Esophagus (tissue), 2 donors: ENCODE results near the gene ZGLP1. TPM values are rescaled to one million over a fixed set of nuclear protein-coding genes. Genes with fewer than 3 reads are reported as not detected.

Source experiments
- H3K27ac ChIP-seq, 2 donors: one replicate each; pipeline ENCODE4 v1.5.1; 2013; ENCODE audit warnings: low read depth in 2 of 2, mild to moderate bottlenecking in 2 of 2, inconsistent platforms in 1 of 2, low read length in 1 of 2, moderate library complexity in 1 of 2
- H3K27me3 ChIP-seq, 2 donors: one replicate each; pipeline ENCODE4 v1.6.1; 2013; ENCODE audit warnings: low read length in 2 of 2, control low read depth in 1 of 2, mild to moderate bottlenecking in 1 of 2; ENCODE audit not compliant: insufficient read depth in 2 of 2, control insufficient read depth in 1 of 2
- H3K36me3 ChIP-seq, 2 donors: one replicate each; pipeline ENCODE4 v1.6.1; 2013; ENCODE audit warnings: low read length in 1 of 2; ENCODE audit not compliant: control insufficient read depth in 2 of 2, insufficient read depth in 2 of 2
- H3K4me1 ChIP-seq, 2 donors: one replicate each; pipeline ENCODE4 v1.6.1; 2013; ENCODE audit warnings: low read length in 1 of 2; ENCODE audit not compliant: control insufficient read depth in 2 of 2, insufficient read depth in 2 of 2
- H3K4me3 ChIP-seq, 2 donors: one replicate each; pipeline ENCODE4 v1.5.1; 2013; ENCODE audit warnings: low read length in 2 of 2, mild to moderate bottlenecking in 2 of 2, low read depth in 1 of 2, moderate library complexity in 1 of 2
- H3K9me3 ChIP-seq, 2 donors: one replicate each; pipeline ENCODE4 v1.6.1; 2013; ENCODE audit warnings: mild to moderate bottlenecking in 2 of 2, low read depth in 1 of 2, low read length in 1 of 2, moderate library complexity in 1 of 2; ENCODE audit not compliant: control insufficient read depth in 2 of 2, insufficient read depth in 1 of 2
- WGBS, 2 donors: extraction: QIAGEN DNeasy Blood & Tissue Kit; methylation state at CpG; one replicate each; pipeline ENCODE4 v1.1.7; 2013; 5-methylcytosine and 5-hydroxymethylcytosine counted together
- polyA plus RNA-seq, 2 donors: library from polyadenylated mRNA; stranded (reverse); fragments of 200-250 nt; gene quantifications; one replicate each; pipeline ENCODE4 v1.2.3, GENCODE V29; 2013
- donor health status: healthy with polysubstance abuse.
- donor health status: Bipolar disorder and iron deficiency.

Gene ZGLP1
- polyA plus RNA-seq, 2 donors, result 2.0 to 8.2 TPM

DNA sequence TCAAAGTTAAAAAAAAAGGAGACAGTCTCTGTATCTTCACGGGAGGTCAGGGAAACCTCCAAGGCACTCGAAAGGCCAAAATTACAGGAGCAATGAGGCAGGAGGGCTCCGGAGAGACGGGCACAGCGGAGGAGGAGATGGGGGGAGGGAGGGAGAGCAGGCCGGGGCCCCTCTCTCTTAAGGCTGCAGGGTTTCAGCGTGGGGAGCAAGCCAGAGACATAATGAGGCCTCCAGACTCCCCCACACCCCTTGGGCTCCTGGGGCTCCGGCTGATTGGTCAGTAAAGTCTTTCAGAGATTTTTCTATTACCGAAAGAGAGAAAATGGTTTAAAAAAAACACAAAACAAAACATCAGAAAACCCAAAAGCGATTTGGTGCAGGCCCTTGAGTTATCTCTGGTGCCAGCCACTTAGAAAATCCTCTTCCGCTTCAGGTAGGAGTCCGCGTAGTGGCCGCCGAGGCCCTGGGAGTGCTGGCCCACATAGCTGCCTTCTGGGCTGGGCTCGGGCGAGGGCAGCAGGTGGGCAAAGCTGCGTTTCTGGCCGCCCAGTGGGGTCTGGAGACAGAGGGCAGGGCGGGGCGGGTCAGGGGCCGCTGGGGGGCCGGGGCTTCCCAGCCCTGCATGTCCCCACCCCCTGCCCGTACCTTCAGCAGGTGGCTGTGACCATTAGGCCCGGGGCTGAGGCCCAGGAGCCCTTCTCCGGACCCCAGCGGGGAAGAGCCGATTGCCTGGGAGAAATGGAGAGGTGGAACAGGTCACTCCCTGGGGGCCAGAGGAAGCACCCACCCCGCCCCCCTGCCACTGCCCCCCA lies 7.6 kb upstream of the ZGLP1 start:
- no peak overlapping the region for H3K4me3 ChIP-seq
- 82 to 86% methylated on average over 27 to 29 of the region's 29 CpGs for WGBS, 2 donors
- H3K27me3 ChIP-seq, result no peaks in the 10 kb centered on the region
- no peak overlapping the region for H3K27ac ChIP-seq
- peaks cover 3 to 29% of the 10 kb centered on the region in 2 donors for H3K36me3 ChIP-seq
- H3K9me3 ChIP-seq, result no peaks in the 10 kb centered on the region
- H3K4me1 ChIP-seq, result peaks cover 0 to 2% of the 10 kb centered on the region in 2 donors

DNA sequence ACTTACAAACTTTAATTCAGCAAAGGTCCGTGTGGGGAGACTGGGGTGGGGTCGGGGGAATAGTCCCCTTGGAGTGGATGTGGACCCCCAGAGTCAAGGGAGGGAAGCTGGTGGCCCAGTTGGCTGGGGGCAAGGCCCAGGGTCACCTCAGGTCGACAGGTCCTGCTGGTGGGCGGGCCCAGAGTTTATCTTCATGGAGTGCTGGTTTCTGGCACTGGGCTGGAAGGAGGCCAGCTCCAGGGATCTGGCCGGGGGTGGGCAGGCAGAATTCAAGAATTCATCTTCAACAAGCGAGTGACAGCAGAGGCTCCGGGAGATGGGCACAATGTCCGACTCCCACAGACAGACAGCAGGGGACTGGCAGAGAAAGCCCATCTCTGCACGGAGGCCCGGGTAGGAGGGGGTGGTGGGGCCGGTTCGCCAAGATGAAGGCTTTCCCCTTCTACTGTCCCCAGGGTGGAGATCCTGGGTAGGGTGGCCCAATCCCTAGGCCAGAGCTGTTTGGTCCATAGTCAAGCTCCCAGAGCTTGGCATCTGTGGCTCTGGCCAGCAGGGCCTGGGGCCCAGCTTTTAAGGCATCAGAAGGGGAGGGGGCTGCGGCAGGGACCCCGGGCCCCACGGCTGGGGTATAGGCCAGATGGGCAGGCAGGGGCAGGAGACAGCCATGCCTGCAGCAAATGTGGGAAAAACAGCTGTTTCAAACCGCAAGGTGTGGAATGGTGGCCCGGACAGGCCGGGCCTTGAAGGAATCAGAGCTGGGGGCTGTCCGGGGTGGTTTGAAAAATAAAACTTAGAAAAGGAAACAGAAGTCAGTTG lies 6.8 kb upstream of the ZGLP1 start:
- WGBS, 2 donors, result 62 to 67% methylated on average over 19 of the region's 19 CpGs
- Histone ChIP-seq H3K27ac (no peak overlapping the region), H3K36me3 (peaks cover 3 to 25% of the 10 kb centered on the region in 2 donors), H3K27me3 (no peaks in the 10 kb centered on the region), H3K4me3 (peak overlapping the region in 1 of 2 donors; percentile 88), H3K4me1 (peaks cover 0 to 2% of the 10 kb centered on the region in 2 donors), H3K9me3 (no peaks in the 10 kb centered on the region)

DNA sequence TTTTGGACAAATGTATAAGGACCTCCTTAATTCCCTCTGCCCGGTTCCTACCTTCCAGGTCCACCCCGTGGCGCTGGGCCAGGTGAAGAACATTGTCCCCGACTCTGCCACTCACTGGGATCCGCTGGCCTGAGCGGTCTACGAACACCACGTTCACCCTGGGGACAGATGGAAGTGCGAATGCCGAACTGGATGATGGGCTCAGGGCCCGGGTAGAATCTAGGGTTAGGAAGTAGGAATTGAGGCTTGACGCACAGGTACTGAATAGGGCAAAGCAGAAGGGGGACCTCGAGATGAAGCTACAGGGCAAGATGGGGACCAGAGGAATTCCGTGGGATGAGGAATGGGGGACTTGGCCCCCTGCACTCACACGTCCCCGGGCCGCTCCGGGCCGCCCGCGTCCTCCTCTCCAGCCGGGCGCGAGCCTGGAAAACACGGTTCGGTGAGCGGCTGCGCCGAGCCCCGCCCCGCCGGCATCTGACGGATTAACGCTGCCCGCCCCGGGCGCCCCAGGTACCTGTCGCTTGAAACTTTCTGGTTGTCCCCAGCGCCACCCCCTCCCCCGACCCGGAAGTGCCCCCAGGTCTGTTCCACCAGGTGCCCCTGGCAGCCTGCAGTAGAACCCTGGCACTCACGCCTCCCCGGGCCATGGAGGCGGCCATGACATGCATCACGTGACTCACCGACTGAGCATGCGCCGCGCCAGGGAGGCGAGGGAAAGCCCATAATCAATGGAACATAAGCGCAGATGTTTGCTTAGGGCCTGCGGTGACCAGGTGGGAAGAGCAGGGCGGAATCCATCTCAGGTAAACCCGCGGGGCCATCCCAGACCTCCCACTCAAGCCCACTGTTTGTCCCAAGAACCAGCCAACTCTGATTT lies 6.0 kb upstream of the ZGLP1 start, which contains the start of gene FDX2:
Gene FDX2, minus strand, starts transcription at position 681 of the 880 bp plus-strand sequence. Its CDS starts 19 bp downstream, at position 662.
- H3K27me3 ChIP-seq, result no peaks in the 10 kb centered on the region
- peak within 1 kb of the TSS; percentile 68 to 88 for H3K4me3 ChIP-seq
- no peaks in the 10 kb centered on the region for H3K9me3 ChIP-seq
- WGBS, 2 donors, result 1% methylated on average over 39 to 55 of the region's 55 CpGs
- peaks cover 0 to 2% of the 10 kb centered on the region in 2 donors for H3K4me1 ChIP-seq
- peaks cover 4 to 22% of the 10 kb centered on the region in 2 donors for H3K36me3 ChIP-seq
- peak within 1 kb of the TSS; percentile 19 to 59 for H3K27ac ChIP-seq

DNA sequence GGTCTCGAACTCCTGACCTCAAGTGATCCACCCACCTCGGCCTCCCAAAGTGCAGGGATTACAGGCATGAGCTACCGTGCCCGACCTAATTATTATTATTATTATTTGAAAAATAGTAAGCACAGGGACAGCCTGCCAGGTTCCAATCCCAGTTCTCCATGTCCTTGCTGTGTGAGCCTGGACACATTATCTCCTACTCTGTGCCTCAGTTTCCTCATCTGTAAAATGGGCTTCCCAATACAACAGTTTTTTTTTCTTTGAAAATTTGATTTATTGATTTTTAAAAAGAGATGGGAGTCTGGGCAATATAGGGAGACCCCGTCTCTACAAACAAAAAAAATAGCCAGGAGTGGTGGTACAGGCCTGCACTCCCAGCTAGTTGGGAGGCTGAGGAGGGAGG lies 3.3 kb downstream of the ZGLP1 start:
- no peak overlapping the region for H3K27ac ChIP-seq
- 91 to 95% methylated on average over 5 of the region's 5 CpGs for WGBS, 2 donors
- H3K4me3 ChIP-seq, result no peak overlapping the region
- no peaks in the 10 kb centered on the region for H3K27me3 ChIP-seq
- no peaks in the 10 kb centered on the region for H3K4me1 ChIP-seq
- no peaks in the 10 kb centered on the region for H3K9me3 ChIP-seq
- peaks cover 3 to 9% of the 10 kb centered on the region in 2 donors for H3K36me3 ChIP-seq

DNA sequence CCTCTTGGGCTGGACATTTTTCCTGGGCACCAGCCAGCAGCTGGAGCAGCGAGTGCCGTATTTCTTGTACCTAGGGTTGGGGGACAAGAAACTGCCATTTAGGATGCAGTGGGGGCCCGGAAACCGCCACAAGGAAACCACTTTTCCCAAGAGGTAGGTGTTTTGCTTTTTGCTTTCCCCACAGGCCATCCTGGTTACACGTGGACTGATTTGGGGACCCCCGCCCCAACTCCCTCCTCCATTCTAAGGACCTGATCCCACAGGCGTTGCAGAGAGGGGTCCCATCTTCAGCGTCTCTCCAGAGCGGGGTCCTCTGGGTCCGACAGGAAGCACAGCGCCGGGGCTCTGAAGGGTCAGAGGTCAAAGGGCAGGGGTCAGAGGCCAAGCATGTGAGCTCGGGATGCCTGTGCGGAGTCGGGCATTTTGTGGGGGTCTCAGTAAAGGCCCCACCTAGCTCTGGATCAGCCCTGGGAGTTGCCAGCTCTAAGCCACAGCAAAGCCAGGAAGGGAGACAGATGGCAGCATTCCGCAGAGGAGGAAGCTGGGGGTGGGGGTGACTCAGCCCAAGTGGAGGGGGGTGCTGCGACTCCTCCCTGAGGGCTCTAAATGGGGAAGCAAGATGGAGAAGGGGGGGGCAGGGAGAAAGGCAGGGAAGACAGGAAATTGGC lies 4.3 kb downstream of the ZGLP1 start:
- H3K4me3 ChIP-seq, result no peak overlapping the region
- no peak overlapping the region for H3K27ac ChIP-seq
- H3K27me3 ChIP-seq, result no peaks in the 10 kb centered on the region
- 79 to 81% methylated on average over 17 of the region's 17 CpGs for WGBS, 2 donors
- H3K4me1 ChIP-seq, result no peaks in the 10 kb centered on the region
- peaks cover 0 to 2% of the 10 kb centered on the region in 2 donors for H3K36me3 ChIP-seq
- H3K9me3 ChIP-seq, result no peaks in the 10 kb centered on the region

DNA sequence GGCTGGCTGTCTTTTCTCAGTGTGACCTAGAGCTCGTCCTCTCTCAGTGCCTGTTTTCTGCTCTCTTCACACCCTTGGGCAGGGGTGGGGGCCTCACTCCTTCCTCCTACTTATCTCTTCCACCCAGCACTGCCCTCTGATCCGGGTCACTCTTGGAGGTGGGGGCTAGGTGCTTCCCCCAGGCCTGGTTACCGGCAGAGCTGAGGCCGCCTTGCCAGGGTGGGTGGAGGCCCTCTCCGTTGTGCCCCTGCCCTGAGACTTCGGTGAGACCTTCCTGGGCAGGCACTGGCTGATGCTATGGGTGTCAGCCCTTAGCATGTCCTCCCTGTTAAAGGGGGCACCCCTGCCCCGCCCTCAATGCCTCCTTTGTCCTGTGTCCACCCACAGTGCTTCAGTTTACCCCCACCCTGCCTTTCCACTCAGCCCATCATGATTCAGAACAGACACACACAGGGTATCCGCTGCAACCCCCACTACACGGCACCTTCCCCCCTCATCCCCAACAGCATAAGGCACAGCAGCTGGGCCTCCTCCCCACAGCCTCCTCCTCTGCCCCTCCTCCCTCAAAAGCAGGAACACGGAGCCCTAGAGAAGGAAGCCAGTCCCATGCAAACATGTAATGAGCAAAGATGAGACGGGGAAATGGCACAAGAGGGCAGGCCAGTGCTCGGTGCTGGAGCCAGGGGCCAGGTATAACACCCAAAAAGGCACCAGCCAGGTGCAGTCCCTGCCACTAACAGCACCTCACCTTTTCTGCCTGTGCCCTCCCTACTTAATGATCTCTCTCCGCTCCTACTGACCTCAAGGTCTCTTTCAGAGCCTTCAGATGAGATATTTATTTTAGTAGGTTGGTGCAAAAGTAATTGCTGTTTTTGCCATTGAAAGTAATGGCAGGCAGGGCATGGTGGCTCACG lies 9.8 kb downstream of the ZGLP1 start:
- WGBS, 2 donors, result 45 to 51% methylated on average over 14 of the region's 14 CpGs

DNA sequence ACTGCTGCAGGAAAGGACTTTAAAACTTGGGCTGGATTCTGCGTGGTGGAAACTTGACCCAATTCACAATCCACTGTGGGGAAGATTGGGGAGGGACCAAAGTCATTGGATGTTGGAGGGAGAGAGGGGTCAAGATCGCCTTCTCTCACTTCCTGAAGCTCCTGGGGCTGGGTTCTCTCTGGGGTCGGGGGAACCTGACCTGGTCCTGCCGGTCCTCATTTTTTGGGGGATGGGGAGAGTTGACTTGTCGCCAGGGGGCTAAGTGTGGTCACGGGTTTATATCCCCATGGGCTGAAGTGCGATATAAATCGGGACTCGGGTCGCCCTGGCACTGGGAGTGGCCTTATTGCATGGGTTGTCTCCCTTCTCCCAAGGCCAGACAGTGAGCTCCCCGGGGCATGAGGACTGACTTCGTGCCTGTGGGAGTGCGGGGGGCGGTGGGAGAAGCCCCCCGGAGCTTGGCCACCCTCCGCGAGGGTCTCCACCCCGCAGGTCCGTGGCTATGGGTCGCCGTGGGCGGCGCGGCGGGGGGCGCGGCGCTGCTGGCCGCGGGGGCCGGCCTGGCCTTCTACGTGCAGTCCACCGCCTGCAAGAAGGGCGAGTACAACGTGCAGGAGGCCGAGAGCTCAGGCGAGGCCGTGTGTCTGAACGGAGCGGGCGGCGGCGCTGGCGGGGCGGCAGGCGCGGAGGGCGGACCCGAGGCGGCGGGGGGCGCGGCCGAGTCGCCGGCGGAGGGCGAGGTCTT lies 13.6 kb downstream of the ZGLP1 start:
- peaks cover 0 to 10% of the 10 kb centered on the region in 2 donors for H3K27me3 ChIP-seq
- H3K27ac ChIP-seq, result no peak overlapping the region
- H3K9me3 ChIP-seq, result peaks cover 0 to 14% of the 10 kb centered on the region in 2 donors
- peak overlapping the region; percentile 13 to 28 for H3K4me3 ChIP-seq
- H3K36me3 ChIP-seq, result no peaks in the 10 kb centered on the region
- 6 to 10% methylated on average over 50 to 58 of the region's 58 CpGs for WGBS, 2 donors
- peaks cover 2 to 36% of the 10 kb centered on the region in 2 donors for H3K4me1 ChIP-seq

More for the DNA sequence above, 9.8 kb downstream of the ZGLP1 start:
- H3K4me1 ChIP-seq, result peaks cover 0 to 12% of the 10 kb centered on the region in 2 donors
- H3K4me3 ChIP-seq, result no peak overlapping the region
- no peaks in the 10 kb centered on the region for H3K9me3 ChIP-seq
- H3K36me3 ChIP-seq, result no peaks in the 10 kb centered on the region
- H3K27ac ChIP-seq, result no peak overlapping the region
- no peaks in the 10 kb centered on the region for H3K27me3 ChIP-seq
